Neutrophil (primary cell): ENCODE data around the gene G6PC3.
"Not testable (repeated sequence)": the region's sequence is repeated elsewhere in the genome, so short reads cannot be mapped to it uniquely, and the experiment has no call there.

ENCODE experiments used
- H3K27ac ChIP-seq: fragments of 200-600 bp; sonication (generic); 2 replicates; pipeline ENCODE4 v1.5.1; 2016; ENCODE audit warnings: mild to moderate bottlenecking, moderate library complexity
- H3K27me3 ChIP-seq: fragments of 200-600 bp; sonication (generic); 2 replicates; pipeline ENCODE4 v1.6.0; 2016; ENCODE audit warnings: mild to moderate bottlenecking
- H3K36me3 ChIP-seq: fragments of 200-600 bp; sonication (generic); 2 replicates; pipeline ENCODE4 v1.5.1; 2017
- H3K4me1 ChIP-seq, 2 experiments: fragments of 200-600 bp in 1 of 2; sonication (generic) in 1 of 2; 1 replicate in 1 of 2; 2 replicates in 1 of 2; pipeline versions ENCODE4 v1.5.1 to v1.6.1; 2013 to 2016; ENCODE audit warnings: low read depth in 1 of 2, low read length in 1 of 2, mild to moderate bottlenecking in 1 of 2, moderate library complexity in 1 of 2; ENCODE audit not compliant: control insufficient read depth in 1 of 2, insufficient read depth in 1 of 2
- H3K4me3 ChIP-seq, 2 experiments: fragments of 200-600 bp in 1 of 2; sonication (generic) in 1 of 2; 1 replicate in 1 of 2; 2 replicates in 1 of 2; pipeline ENCODE4 v1.5.1; 2013 to 2016; ENCODE audit warnings: low read depth in 1 of 2, low read length in 1 of 2, mild to moderate bottlenecking in 1 of 2, moderate library complexity in 1 of 2
- H3K9me3 ChIP-seq: fragments of 200-600 bp; sonication (generic); 2 replicates; pipeline ENCODE4 v1.5.1; 2016
- CTCF ChIP-seq: fragments of 200-600 bp; sonication (generic); IDR thresholded peaks from 2 replicates; pipeline ENCODE4 v1.5.1; 2016; ENCODE audit warnings: antibody characterized with exemption

Gene G6PC3

GRCh38 chr17:44119062-44119461 is 48.5 kb downstream of the G6PC3 start:
- Histone ChIP-seq H3K36me3 (peaks cover 51% of the 10 kb centered on the region), H3K9me3 (no peaks in the 10 kb centered on the region), H3K27me3 (no peaks in the 10 kb centered on the region), H3K4me1 (peaks cover 19 to 23% of the 10 kb centered on the region in 2 experiments), H3K4me3 (no peak overlapping the region), H3K27ac (no peak overlapping the region)
- TF ChIP-seq CTCF: no peak

GRCh38 chr17:44119798-44120197 is 49.3 kb downstream of the G6PC3 start:
- Histone ChIP-seq H3K27me3 (no peaks in the 10 kb centered on the region), H3K36me3 (peaks cover 44% of the 10 kb centered on the region), H3K27ac (no peak overlapping the region), H3K4me3 (no peak overlapping the region), H3K9me3 (no peaks in the 10 kb centered on the region), H3K4me1 (peaks cover 22 to 27% of the 10 kb centered on the region in 2 experiments)
- TF ChIP-seq CTCF: no peak

- not testable (repeated sequence) for H3K27ac ChIP-seq, H3K9me3 ChIP-seq, H3K27me3 ChIP-seq, H3K4me3 ChIP-seq
- Histone ChIP-seq H3K4me1 (peaks cover 22 to 27% of the 10 kb centered on the region in 2 experiments), H3K36me3 (peaks cover 39% of the 10 kb centered on the region)
These were observed 49.7 kb downstream of the G6PC3 start for GRCh38 chr17:44120281-44120680.

- no peak overlapping the region for H3K4me3 ChIP-seq
- peaks cover 22 to 27% of the 10 kb centered on the region in 2 experiments for H3K4me1 ChIP-seq
- no peak for TF ChIP-seq CTCF
These were observed 50.5 kb downstream of the G6PC3 start for GRCh38 chr17:44120851-44121605.

GRCh38 chr17:44121997-44122815 is 51.7 kb downstream of the G6PC3 start:
- peaks cover 22 to 27% of the 10 kb centered on the region in 2 experiments for H3K4me1 ChIP-seq
- TF ChIP-seq CTCF: no peak
- H3K27ac ChIP-seq: peak overlapping the region; percentile 98
- peaks cover 20% of the 10 kb centered on the region for H3K36me3 ChIP-seq
- H3K27me3 ChIP-seq: no peaks in the 10 kb centered on the region
- H3K4me3 ChIP-seq: peak overlapping the region; percentile 94
- H3K9me3 ChIP-seq: no peaks in the 10 kb centered on the region

More at GRCh38 chr17:44120851-44121605, 50.5 kb downstream of the G6PC3 start:
- H3K9me3 ChIP-seq: no peaks in the 10 kb centered on the region
- H3K36me3 ChIP-seq: peaks cover 31% of the 10 kb centered on the region
- no peak overlapping the region for H3K27ac ChIP-seq
- no peaks in the 10 kb centered on the region for H3K27me3 ChIP-seq
